Keratinocyte (primary cell): Measurements from ENCODE around the gene MAN1C1. TPM values are rescaled to one million over a fixed set of nuclear protein-coding genes. Genes with fewer than 3 reads are reported as not detected.

Source experiments
- DNase-seq: peaks from one replicate; pipeline ENCODE4 v3.0.0-alpha.2; 2011; ENCODE audit warnings: low read depth, missing footprints, low spot score
- FAIRE-seq: peaks from 2 replicates; lab custom pipeline; 2011; peaks lifted over from hg19 to GRCh38; lab: Jason Lieb, UNC
- H2AFZ ChIP-seq: 2 replicates; pipeline ENCODE4 v1.6.0; 2012; ENCODE audit warnings: low read length, control low read depth, inconsistent platforms; ENCODE audit not compliant: control insufficient read depth
- H3K27ac ChIP-seq: 2 replicates; pipeline ENCODE4 v1.5.1; 2011; ENCODE audit warnings: low read length; ENCODE audit not compliant: control insufficient read depth, insufficient read depth
- H3K27me3 ChIP-seq: 3 replicates; pipeline ENCODE4 v1.6.0; 2011; ENCODE audit warnings: low read length; ENCODE audit not compliant: control insufficient read depth, insufficient read depth; ENCODE audit errors: extremely low read depth
- H3K36me3 ChIP-seq, 2 experiments: 2 replicates in 1 of 2; 3 replicates in 1 of 2; pipeline ENCODE4 v1.5.1; 2011; ENCODE audit warnings: low read length in 2 of 2, mild to moderate bottlenecking in 1 of 2; ENCODE audit not compliant: control insufficient read depth in 2 of 2, insufficient read depth in 2 of 2; ENCODE audit errors: extremely low read depth in 1 of 2
- H3K4me1 ChIP-seq: 3 replicates; pipeline ENCODE4 v1.5.1; 2011; ENCODE audit warnings: low read length; ENCODE audit not compliant: control insufficient read depth, insufficient read depth; ENCODE audit errors: extremely low read depth
- H3K4me2 ChIP-seq: 3 replicates; pipeline ENCODE4 v1.6.0; 2011; ENCODE audit warnings: low read depth, low read length; ENCODE audit not compliant: control insufficient read depth, insufficient read depth; ENCODE audit errors: extremely low read depth
- H3K4me3 ChIP-seq, 3 experiments: fragments of 200-600 bp in 1 of 3; sonication (generic) in 1 of 3; 2 replicates in 2 of 3; 3 replicates in 1 of 3; pipeline ENCODE4 v1.5.1; 2011 to 2016; ENCODE audit warnings: low read length in 3 of 3, mild to moderate bottlenecking in 3 of 3, control low read depth in 2 of 3, inconsistent platforms in 1 of 3, low read depth in 1 of 3, mixed read lengths in 1 of 3, mixed run types in 1 of 3, moderate library complexity in 1 of 3; ENCODE audit not compliant: control insufficient read depth in 2 of 3, insufficient read depth in 2 of 3; ENCODE audit errors: extremely low read depth in 1 of 3
- H3K79me2 ChIP-seq: 2 replicates; pipeline ENCODE4 v1.6.0; 2012; ENCODE audit warnings: low read length; ENCODE audit not compliant: control insufficient read depth, insufficient read depth
- H3K9ac ChIP-seq: 3 replicates; pipeline ENCODE4 v1.6.0; 2011; ENCODE audit warnings: low read length; ENCODE audit not compliant: control insufficient read depth, insufficient read depth; ENCODE audit errors: extremely low read depth
- H3K9me1 ChIP-seq: 3 replicates; pipeline ENCODE4 v1.6.0; 2011; ENCODE audit warnings: low read length; ENCODE audit not compliant: control insufficient read depth, insufficient read depth; ENCODE audit errors: extremely low read depth
- H3K9me3 ChIP-seq: 2 replicates; pipeline ENCODE4 v1.5.1; 2012; ENCODE audit warnings: low read depth, low read length; ENCODE audit not compliant: control insufficient read depth
- H4K20me1 ChIP-seq: 3 replicates; pipeline ENCODE4 v1.6.0; 2011; ENCODE audit warnings: low read length; ENCODE audit not compliant: control insufficient read depth, insufficient read depth; ENCODE audit errors: extremely low read depth
- CTCF ChIP-seq, 3 experiments: IDR thresholded peaks in 1 of 3; conservative IDR thresholded peaks in 1 of 3; optimal IDR thresholded peaks in 1 of 3; 2 replicates in 2 of 3; 3 replicates in 1 of 3; pipeline versions ENCODE3 to v1.5.1; 2011; ENCODE audit warnings: low read length in 3 of 3, mild to moderate bottlenecking in 3 of 3, moderate library complexity in 2 of 3, control low read depth in 1 of 3, inconsistent platforms in 1 of 3; ENCODE audit not compliant: insufficient read depth in 2 of 3; ENCODE audit errors: extremely low read depth in 1 of 3
- EZH2 ChIP-seq: IDR thresholded peaks from one replicate; pipeline ENCODE4 v1.6.1; 2012; ENCODE audit warnings: inconsistent platforms, mild to moderate bottlenecking, low read length, moderate library complexity
- dilution Hi-C: fragments of 300-500 bp; cut with MboI; formaldehyde crosslinking; loops from one replicate; pipeline ENCODE4 v1.7.0; 2020; ENCODE audit warnings: low sequenced_read_pairs; ENCODE audit not compliant: extremely low pct_ligation_motif_present
- polyA plus RNA-seq, 5 experiments: library from polyadenylated mRNA; depleted of rRNA in 3 of 5; stranded (reverse) in 3 of 5; stranded (forward) in 1 of 5; unstranded in 1 of 5; fragments of >200 nt; gene quantifications; 1 replicate in 1 of 5; 2 replicates in 3 of 5; 3 replicates in 1 of 5; pipeline versions ENCODE4 v1.2.1 to v1.2.3, GENCODE V29; 2011 to 2012; ENCODE audit warnings: missing spikeins in 2 of 5, low read depth in 1 of 5, low replicate concordance in 1 of 5

The MAN1C1 gene
- polyA plus RNA-seq, 1 donor (not counting 4 experiments of a cell fraction or from before 2014, with no cell fraction given), result 0.07 TPM

GRCh38 chr1:25794325-25794724 lies 177.7 kb downstream of the MAN1C1 start:
- dilution Hi-C loops, result no loop called here
- no peaks in the 10 kb centered on the region for H3K9me3 ChIP-seq
- no peak for FAIRE-seq

GRCh38 chr1:25795211-25795610 lies 178.6 kb downstream of the MAN1C1 start:
- H3K36me3 ChIP-seq, result no peaks in the 10 kb centered on the region
- no peak for FAIRE-seq
- H3K27me3 ChIP-seq, result no peaks in the 10 kb centered on the region
- DNase-seq, result no peak
- no peak overlapping the region for H3K4me3 ChIP-seq
- H3K79me2 ChIP-seq, result no peaks in the 10 kb centered on the region
- dilution Hi-C loops, result no loop called here
- no peak for TF ChIP-seq EZH2
- no peak for TF ChIP-seq CTCF (optimal IDR thresholded peaks at IDR 0.05 in 1 of 3, IDR thresholded peaks at IDR 0.05 in 1 of 3, conservative IDR thresholded peaks at IDR 0.05 in 1 of 3; ENCODE audit: extremely low read depth in 1 of 3, insufficient read depth in 2 of 3, low read length in 3 of 3)
- no peak overlapping the region for H2AFZ ChIP-seq
- H3K9ac ChIP-seq, result no peak overlapping the region
- H3K9me1 ChIP-seq, result no peaks in the 10 kb centered on the region
- no peaks in the 10 kb centered on the region for H4K20me1 ChIP-seq
- no peak overlapping the region for H3K4me2 ChIP-seq
- H3K27ac ChIP-seq, result no peak overlapping the region
- peaks cover 8% of the 10 kb centered on the region for H3K4me1 ChIP-seq
- H3K9me3 ChIP-seq, result no peaks in the 10 kb centered on the region

More at GRCh38 chr1:25794325-25794724, 177.7 kb downstream of the MAN1C1 start:
- H3K36me3 ChIP-seq, result no peaks in the 10 kb centered on the region
- H3K4me3 ChIP-seq, result no peak overlapping the region
- H2AFZ ChIP-seq, result no peak overlapping the region
- no peak for DNase-seq
- H3K27me3 ChIP-seq, result peaks cover 5% of the 10 kb centered on the region
- peaks cover 6% of the 10 kb centered on the region for H3K4me1 ChIP-seq
- no peak overlapping the region for H3K9ac ChIP-seq
- H3K9me1 ChIP-seq, result no peaks in the 10 kb centered on the region
- H3K4me2 ChIP-seq, result no peak overlapping the region
- no peak overlapping the region for H3K27ac ChIP-seq
- TF ChIP-seq EZH2 (no peak), CTCF (optimal IDR thresholded peaks at IDR 0.05 in 1 of 3, IDR thresholded peaks at IDR 0.05 in 1 of 3, conservative IDR thresholded peaks at IDR 0.05 in 1 of 3; ENCODE audit: extremely low read depth in 1 of 3, insufficient read depth in 2 of 3, low read length in 3 of 3) (no peak)
- no peaks in the 10 kb centered on the region for H3K79me2 ChIP-seq
- H4K20me1 ChIP-seq, result no peaks in the 10 kb centered on the region
